Measurements from ENCODE around the gene EXOC4.

Gene EXOC4

DNA sequence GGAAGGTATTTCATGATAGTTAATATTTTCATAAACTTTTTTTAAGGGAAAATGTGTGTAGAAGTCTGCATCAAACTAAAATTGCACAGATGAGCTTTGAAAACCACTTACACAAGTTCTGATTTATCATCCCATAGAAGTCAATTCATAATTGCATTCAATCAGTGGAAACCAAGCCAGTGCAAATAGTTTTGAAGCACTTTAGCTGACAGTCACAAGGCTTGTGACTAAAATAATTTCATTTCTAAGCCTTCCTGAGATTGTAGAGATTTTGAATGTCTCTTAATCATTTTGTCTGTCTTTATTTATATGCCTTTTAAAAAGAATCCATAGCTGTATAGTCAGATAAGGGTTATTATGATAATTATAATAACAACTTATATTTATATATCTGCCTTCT lies 41.4 kb downstream of the EXOC4 start:
- no peak overlapping the region for H3K4me3 Mint-ChIP-seq
- H3K27me3 Mint-ChIP-seq: no peaks in the 10 kb centered on the region
- DNase-seq (no peak), ATAC-seq (no peak)
- H3K27ac Mint-ChIP-seq: no peak overlapping the region
- no peaks in the 10 kb centered on the region for H3K9me3 Mint-ChIP-seq
- H3K4me1 Mint-ChIP-seq: no peaks in the 10 kb centered on the region

DNA sequence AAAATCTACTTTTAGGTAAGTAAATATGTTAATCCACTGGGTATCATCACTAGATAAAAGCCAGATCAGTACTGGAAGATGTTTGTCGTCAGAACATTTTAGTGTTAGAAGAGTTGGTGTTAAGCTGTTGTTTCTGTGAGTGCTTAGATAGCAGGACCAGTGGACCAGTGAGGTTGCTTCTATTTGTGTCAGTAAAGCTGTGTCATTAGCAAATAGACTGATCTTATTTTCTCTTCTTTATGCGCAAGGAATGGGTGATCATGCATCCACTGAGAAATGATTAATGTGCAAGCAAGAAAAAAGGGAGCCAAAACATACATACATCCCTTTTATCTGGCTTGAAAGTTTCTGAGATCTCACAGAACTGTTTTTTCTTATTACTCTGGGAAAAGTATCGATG lies 42.6 kb downstream of the EXOC4 start:
- Mint-ChIP-seq H3K27ac (no peak overlapping the region), H3K4me1 (no peaks in the 10 kb centered on the region), H3K4me3 (no peak overlapping the region), H3K9me3 (no peaks in the 10 kb centered on the region), H3K27me3 (no peaks in the 10 kb centered on the region)
- ATAC-seq (no peak), DNase-seq (no peak)

DNA sequence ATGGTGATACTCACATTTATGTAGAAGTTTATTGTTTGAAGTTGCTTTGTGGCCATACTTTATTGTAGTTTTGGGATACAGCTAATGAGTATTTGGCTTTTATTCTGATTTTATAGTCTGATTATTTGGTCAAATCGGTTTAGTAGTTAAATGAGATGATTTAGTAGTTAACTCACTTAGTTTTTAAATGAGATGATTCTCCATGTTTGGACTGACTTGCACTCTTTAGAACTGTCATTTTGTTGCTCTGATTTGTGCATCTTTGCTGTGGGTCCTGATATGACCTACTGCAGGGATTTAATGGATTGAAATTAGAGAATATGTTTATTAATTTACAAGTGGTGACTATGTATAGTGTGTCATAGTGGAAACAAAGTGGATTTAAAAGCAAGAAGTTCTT lies 44.2 kb downstream of the EXOC4 start:
- ATAC-seq: no peak
- Mint-ChIP-seq H3K4me3 (no peak overlapping the region), H3K9me3 (no peaks in the 10 kb centered on the region)

DNA sequence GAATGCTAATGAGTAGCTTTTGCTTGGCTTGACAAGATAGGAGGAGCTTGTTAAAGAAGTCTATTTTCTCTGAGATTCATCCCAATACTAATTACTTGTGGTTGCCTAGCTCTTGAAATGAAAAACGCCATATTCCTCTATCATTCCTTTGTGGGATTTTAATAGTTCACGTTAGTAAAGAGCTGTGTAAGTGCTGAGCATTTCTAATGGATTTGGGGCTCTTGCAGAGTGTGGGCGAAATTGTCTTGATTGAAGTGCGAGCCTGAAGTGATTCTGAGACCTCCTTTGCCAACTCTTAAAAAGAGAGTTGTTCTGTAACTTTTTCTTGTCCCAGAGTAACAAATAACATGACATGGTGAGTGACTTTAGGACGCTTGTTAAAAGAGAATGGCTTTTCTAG lies 45.2 kb downstream of the EXOC4 start:
- no peak overlapping the region for H3K4me3 Mint-ChIP-seq
- no peaks in the 10 kb centered on the region for H3K9me3 Mint-ChIP-seq
- ATAC-seq: no peak
- no peak for DNase-seq
- no peaks in the 10 kb centered on the region for H3K4me1 Mint-ChIP-seq
- no peaks in the 10 kb centered on the region for H3K27me3 Mint-ChIP-seq
- no peak overlapping the region for H3K27ac Mint-ChIP-seq

More for the DNA sequence above, 44.2 kb downstream of the EXOC4 start:
- no peak for DNase-seq
- Mint-ChIP-seq H3K27ac (no peak overlapping the region), H3K4me1 (no peaks in the 10 kb centered on the region), H3K27me3 (no peaks in the 10 kb centered on the region)

DNA sequence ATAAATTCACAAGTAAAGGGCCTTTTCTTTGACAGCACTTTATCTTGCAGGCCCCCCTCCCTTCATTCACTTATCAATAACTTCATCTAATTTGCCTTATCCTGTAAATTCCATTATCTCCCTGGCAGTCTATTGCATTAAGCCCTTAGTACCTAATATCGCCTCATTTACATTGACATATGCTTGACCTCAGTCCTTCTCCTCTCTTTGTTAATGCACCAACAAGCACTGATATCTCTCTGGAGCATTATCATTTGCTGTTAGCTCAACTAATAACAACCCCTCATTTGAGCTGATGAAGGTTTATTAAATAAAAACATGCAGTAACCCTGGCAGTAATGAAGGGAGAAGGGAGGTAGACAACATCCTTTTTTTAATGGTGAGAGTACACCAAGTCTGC lies 46.8 kb downstream of the EXOC4 start:
- H3K27me3 Mint-ChIP-seq: no peaks in the 10 kb centered on the region

DNA sequence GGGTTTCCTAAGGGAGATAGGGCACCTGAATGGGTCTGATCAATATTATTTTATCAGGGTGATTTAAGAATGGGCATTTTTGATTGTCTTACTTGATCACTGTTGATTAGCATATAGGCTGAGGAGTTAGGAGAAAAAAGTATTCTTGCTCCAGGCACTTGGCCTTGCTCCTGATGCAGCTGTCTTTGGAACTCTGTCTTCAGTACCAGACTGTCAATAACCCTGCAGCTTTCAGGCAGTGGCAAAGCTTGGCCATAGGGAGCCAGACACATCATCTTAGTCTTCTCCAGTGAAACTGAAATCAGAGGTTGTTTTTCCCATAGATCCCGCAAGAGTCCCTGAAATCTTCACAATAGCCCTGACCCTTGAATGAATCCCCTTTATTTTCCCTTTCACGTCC lies 47.2 kb downstream of the EXOC4 start:
- no peak for DNase-seq
- H3K9me3 Mint-ChIP-seq: no peaks in the 10 kb centered on the region
- H3K27ac Mint-ChIP-seq: no peak overlapping the region
- no peak for ATAC-seq
- no peaks in the 10 kb centered on the region for H3K27me3 Mint-ChIP-seq
- H3K4me3 Mint-ChIP-seq: no peak overlapping the region
- H3K4me1 Mint-ChIP-seq: no peaks in the 10 kb centered on the region

More for the DNA sequence above, 46.8 kb downstream of the EXOC4 start:
- Mint-ChIP-seq H3K4me3 (no peak overlapping the region), H3K9me3 (no peaks in the 10 kb centered on the region), H3K27ac (no peak overlapping the region), H3K4me1 (no peaks in the 10 kb centered on the region)
- ATAC-seq (no peak), DNase-seq (no peak)

DNA sequence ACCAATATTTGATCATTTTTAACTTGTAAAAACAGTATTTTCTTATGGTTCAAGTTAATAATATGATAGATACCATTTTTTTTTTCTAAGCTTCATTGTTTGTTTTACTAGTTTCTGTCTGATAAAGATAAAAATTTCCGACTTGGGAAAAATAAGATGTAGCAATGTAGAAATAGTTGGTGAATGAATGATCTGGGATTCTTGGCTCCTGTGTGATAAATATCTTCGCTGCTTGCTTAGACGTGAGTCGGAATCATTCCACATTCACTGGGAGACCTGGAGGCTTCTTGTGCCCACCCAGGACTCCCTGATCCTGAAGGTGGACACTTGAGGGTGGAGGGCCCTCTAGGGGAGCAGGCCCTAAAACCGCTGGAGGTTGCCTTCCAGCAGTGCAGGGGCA lies 47.9 kb downstream of the EXOC4 start:
- H3K27me3 Mint-ChIP-seq: no peaks in the 10 kb centered on the region
- peak overlapping the region in 1 of 2 donors; percentile 2 for H3K27ac Mint-ChIP-seq
- DNase-seq (no peak), ATAC-seq (no peak)
- no peak overlapping the region for H3K4me3 Mint-ChIP-seq
- no peaks in the 10 kb centered on the region for H3K4me1 Mint-ChIP-seq
- H3K9me3 Mint-ChIP-seq: no peaks in the 10 kb centered on the region

DNA sequence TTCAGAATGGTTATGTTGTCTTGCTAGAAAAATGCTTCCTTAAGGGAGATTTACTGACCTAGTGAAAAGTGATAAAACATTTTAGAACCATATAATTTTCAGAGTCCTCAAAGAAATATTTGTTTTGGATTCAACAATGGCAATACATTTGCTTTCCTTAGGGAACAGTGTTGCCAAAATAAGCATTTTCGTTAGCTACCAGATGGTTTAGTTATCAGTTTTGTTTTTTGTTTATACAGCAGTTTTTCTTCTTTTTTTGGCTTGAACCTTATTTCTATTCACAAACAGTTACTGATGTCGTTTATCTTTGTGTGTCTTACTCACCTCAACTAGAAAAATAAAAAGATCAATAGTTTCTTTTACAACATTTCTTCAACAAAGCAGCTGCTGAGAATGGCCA lies 48.6 kb downstream of the EXOC4 start:
- ATAC-seq (no peak), DNase-seq (no peak)
- Mint-ChIP-seq H3K27ac (no peak overlapping the region), H3K27me3 (no peaks in the 10 kb centered on the region), H3K4me1 (no peaks in the 10 kb centered on the region), H3K4me3 (no peak overlapping the region), H3K9me3 (no peaks in the 10 kb centered on the region)

DNA sequence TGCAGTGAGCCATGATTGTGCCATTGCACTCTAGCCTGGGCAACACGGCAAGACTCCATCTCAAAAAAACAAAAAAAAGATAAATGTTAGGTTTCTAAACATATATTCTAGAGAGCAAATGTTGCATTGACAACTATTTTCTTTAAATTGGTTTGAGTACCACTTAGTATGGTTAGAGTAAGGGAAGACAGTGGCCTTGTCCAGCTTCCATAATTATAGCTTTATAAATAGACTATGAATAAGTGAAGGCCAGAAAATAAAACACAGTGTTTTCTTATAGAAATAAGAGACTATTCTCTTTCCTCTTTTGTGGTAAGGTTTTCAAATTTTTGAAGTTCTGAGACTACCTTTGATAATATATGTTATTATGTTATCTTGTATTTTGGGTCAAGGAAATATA lies 50.5 kb downstream of the EXOC4 start:
- ATAC-seq (no peak), DNase-seq (no peak)
- Mint-ChIP-seq H3K9me3 (no peaks in the 10 kb centered on the region), H3K27ac (no peak overlapping the region), H3K4me1 (no peaks in the 10 kb centered on the region), H3K27me3 (no peaks in the 10 kb centered on the region), H3K4me3 (no peak overlapping the region)

DNA sequence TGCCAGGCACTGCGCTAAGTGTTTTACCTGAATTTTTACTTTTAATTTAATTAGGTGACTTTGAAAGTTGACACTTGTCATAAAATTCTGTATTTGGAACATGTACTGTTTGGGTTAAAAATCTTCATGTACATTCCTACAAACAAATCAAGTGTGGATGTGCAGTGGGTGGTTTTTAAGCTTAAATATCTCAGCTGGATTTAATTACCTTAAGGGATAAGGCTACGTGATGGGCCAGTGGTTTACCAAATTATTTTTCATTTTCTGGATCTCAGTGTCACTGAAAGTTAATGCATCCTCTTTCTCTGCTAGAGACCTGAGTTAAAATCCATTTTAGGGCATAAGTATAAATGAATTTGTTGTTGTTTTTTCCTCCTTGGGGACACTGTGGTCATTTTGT lies 51.1 kb downstream of the EXOC4 start:
- no peaks in the 10 kb centered on the region for H3K4me1 Mint-ChIP-seq
- H3K4me3 Mint-ChIP-seq: no peak overlapping the region
- ATAC-seq: no peak
- H3K27ac Mint-ChIP-seq: peak overlapping the region in 1 of 2 donors; percentile 42
- H3K27me3 Mint-ChIP-seq: no peaks in the 10 kb centered on the region
- no peaks in the 10 kb centered on the region for H3K9me3 Mint-ChIP-seq
- DNase-seq: no peak

DNA sequence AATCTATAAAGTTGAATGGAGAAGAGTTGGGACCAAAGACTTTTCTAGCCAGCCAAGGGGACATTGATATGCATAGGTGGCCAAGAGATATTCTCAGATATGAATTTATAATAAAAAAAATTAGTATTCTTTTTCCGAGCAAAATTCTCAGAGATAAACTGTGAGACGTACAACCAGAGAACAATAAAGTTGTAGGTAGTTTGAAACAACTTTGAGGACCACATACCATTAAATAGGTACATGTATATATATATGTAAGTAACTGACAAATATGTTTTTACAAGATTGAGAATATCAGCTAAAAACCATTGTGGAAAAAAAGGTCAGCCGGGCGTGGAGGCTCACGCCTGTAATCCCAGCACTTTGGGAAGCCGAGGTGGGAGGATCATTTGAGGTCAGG lies 56.5 kb downstream of the EXOC4 start:
- H3K4me1 Mint-ChIP-seq: no peaks in the 10 kb centered on the region
- no peaks in the 10 kb centered on the region for H3K27me3 Mint-ChIP-seq

DNA sequence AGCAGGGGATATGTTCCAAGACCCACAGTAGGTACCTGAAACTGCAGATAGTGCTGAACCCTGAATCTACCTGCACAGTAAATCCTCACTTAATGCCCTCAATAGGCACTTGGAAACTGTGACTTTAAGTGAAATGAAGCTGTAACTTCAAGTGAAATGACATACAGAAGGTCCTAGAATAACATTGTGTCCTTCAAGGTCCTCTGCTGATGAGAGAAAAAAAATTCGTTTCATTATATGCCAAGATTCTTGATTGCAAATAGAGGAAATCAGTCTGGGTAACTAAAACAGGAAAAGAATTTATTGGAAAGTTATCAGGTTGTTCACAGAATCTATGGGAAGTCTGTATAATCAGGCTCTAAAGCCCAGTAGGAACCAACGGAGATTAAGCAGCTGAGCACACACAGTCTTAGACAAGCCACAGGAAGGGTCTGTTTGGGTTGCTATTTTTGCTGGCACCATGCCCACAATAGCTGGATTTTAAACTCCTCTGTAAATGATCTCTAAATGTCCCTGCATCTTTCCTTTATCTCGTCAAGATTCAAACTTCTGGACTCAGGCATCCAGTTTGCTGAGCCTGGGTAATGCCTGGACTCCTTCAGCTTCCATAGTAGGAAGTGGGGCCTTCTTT lies 57.5 kb downstream of the EXOC4 start:
- no peak for ATAC-seq
- DNase-seq: no peak
- Mint-ChIP-seq H3K4me1 (no peaks in the 10 kb centered on the region), H3K4me3 (no peak overlapping the region), H3K27me3 (no peaks in the 10 kb centered on the region), H3K27ac (no peak overlapping the region), H3K9me3 (peaks cover 0 to 4% of the 10 kb centered on the region in 2 donors)

More for the DNA sequence above, 56.5 kb downstream of the EXOC4 start:
- Mint-ChIP-seq H3K27ac (no peak overlapping the region), H3K9me3 (peaks cover 0 to 4% of the 10 kb centered on the region in 2 donors), H3K4me3 (no peak overlapping the region)
- ATAC-seq: no peak
- no peak for DNase-seq

DNA sequence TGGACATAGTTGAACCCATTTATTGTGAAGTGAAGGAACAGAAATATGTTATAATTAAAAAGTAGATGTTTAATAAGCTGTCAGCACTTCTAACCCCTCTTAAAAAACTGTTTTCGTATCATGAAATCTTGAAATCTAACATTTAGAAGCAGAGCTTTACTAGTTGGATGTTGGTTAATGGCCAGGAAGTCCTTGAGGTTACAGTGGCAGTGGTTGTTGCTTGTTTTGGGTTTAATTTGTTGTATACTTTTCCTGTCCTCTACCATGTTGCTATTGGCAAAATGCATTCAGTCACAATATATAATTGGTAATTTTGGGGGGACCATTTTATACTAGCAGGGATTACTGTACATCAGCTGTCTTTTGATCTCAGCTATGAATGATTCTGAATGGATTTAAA lies 60.7 kb downstream of the EXOC4 start:
- Mint-ChIP-seq H3K27me3 (no peaks in the 10 kb centered on the region), H3K4me1 (no peaks in the 10 kb centered on the region), H3K27ac (no peak overlapping the region), H3K4me3 (no peak overlapping the region), H3K9me3 (peaks cover 0 to 4% of the 10 kb centered on the region in 2 donors)
- ATAC-seq (no peak), DNase-seq (no peak)

DNA sequence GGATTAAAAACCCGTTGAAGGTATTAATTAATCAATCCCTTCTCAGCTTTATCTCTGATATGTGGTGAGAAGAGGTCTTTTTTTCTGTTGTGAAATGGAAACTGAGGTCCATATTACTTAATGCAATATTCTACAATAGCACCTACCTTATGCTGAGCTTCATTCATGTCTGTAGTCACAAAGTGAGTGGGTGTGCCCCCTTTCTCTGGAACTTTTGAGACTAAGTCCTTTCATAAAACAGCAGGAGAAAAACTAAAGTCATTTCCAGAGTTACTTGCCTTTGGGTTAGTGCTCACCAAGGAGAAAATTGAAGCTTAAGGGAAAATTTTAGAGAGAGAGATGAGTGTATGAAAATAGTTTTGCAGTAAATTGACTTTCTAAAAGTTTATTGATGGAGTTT lies 61.2 kb downstream of the EXOC4 start:
- DNase-seq (no peak), ATAC-seq (no peak)
- no peaks in the 10 kb centered on the region for H3K4me1 Mint-ChIP-seq
- H3K27ac Mint-ChIP-seq: peak overlapping the region in 1 of 2 donors; percentile 49
- no peak overlapping the region for H3K4me3 Mint-ChIP-seq
- H3K9me3 Mint-ChIP-seq: peaks cover 0 to 4% of the 10 kb centered on the region in 2 donors
- no peaks in the 10 kb centered on the region for H3K27me3 Mint-ChIP-seq

DNA sequence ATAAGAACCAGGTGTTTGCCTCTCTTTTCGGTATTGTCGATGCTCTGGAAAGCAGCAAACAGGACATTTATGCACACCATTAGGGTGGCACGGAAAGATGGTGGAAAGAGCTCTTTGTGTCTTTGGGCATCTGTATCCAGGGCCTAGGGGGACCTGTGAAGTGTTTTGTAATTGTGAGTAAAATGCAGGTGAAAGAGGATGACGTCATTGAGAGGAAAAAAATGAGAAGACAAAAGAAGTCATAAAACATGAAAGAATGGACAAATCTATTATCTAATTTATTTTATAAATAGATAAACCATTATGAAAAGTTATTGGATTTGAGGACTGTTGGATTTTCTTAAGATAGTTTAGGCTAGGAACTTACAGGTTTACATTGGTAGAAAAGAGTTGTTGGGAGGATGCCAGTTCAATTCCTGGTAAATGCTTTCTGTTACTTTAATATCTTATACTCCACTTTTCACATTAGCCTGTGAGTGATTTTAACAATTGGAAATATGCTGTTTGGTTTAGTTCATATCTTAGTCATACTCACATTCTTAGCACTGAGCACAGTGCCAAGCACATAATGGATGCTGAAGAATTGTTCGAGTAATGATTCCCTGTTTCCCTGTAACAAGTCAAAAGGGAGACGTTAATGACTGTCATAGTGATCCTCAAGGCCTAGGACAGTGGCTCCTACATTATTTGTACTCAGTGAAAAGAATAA lies 62.6 kb downstream of the EXOC4 start:
- ATAC-seq (no peak), DNase-seq (no peak)
- no peak overlapping the region for H3K27ac Mint-ChIP-seq
- H3K27me3 Mint-ChIP-seq: no peaks in the 10 kb centered on the region
- peaks cover 0 to 8% of the 10 kb centered on the region in 2 donors for H3K9me3 Mint-ChIP-seq
- no peak overlapping the region for H3K4me3 Mint-ChIP-seq
- H3K4me1 Mint-ChIP-seq: no peaks in the 10 kb centered on the region

DNA sequence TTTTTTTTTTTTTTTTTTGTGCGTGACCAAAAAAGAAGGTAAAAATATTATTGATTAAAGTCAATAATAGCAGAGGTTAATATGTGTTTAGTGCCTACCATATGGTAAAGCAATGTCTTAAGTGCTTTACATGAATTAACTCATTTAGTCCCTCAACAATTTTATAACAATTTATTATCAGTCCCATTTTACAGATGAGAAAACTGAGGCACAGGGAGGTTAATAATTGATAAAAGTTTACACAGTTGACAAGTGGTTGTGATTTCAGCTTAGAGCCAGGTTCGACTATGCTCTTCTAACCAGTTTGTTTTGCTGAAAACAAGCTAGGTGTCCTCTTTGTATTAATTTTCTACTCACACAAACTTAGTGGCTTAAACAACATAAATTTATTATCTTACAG lies 67.0 kb downstream of the EXOC4 start:
- H3K9me3 Mint-ChIP-seq: peaks cover 20 to 22% of the 10 kb centered on the region in 2 donors
- no peak for ATAC-seq
- H3K27me3 Mint-ChIP-seq: no peaks in the 10 kb centered on the region
- no peak overlapping the region for H3K27ac Mint-ChIP-seq
- no peak for DNase-seq
- no peak overlapping the region for H3K4me3 Mint-ChIP-seq
- H3K4me1 Mint-ChIP-seq: no peaks in the 10 kb centered on the region

DNA sequence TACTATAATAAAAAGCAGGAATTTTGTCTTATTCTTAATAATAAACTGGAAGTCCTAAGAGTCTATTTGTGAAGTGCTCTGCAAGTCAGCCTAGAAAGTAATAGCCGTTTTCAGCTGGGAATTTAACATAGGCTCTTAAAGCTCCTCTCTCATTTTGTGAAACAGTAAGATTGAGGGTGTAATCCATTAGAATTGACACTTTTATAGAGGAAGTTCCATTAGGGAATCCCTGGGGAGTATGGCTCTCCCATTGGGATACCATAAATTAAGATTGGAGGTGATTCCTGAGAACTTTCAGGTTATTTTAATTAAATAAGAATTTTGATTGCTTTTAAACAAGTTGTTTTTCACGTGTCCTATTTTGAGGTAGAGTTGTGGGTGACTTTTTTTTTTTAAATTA lies 68.0 kb downstream of the EXOC4 start:
- H3K9me3 Mint-ChIP-seq: peaks cover 26 to 33% of the 10 kb centered on the region in 2 donors
- no peak overlapping the region for H3K27ac Mint-ChIP-seq
- no peaks in the 10 kb centered on the region for H3K4me1 Mint-ChIP-seq
- ATAC-seq (no peak), DNase-seq (no peak)
- no peaks in the 10 kb centered on the region for H3K27me3 Mint-ChIP-seq
- H3K4me3 Mint-ChIP-seq: no peak overlapping the region

Data from stimulated activated naive CD8-positive, alpha-beta T cell treated with anti-CD3 and anti-CD28 coated beads, Interleukin-15, amount 100 ng/mL, for 72 hours (primary cell).